MM.1S (cell line): Measurements from ENCODE around the gene NCEH1.

Source experiments
- DNase-seq: peaks from one replicate; pipeline ENCODE4 v3.0.0-alpha.2; 2015
- H2AFZ ChIP-seq: fragments of 300-600 bp; sonication (generic); 2 replicates; pipeline ENCODE4 v1.6.0; 2016; ENCODE audit warnings: antibody characterized with exemption, low read length
- H3F3A ChIP-seq: fragments of 300-600 bp; sonication (generic); 2 replicates; pipeline ENCODE4 v1.6.1; 2016; ENCODE audit warnings: mild to moderate bottlenecking, antibody characterized with exemption, low read length, moderate library complexity, mixed read lengths; ENCODE audit not compliant: insufficient read depth
- H3K27ac ChIP-seq: fragments of 300-600 bp; sonication (generic); 2 replicates; pipeline ENCODE4 v1.5.1; 2016; ENCODE audit warnings: mild to moderate bottlenecking, low read length
- H3K27me3 ChIP-seq: fragments of 300-600 bp; sonication (generic); replicated peaks from 2 replicates; pipeline ENCODE4 v1.6.0; 2016; ENCODE audit warnings: low read length; ENCODE audit not compliant: insufficient read depth
- H3K36me3 ChIP-seq: fragments of 300-600 bp; sonication (generic); replicated peaks from 2 replicates; pipeline ENCODE4 v1.6.1; 2016; ENCODE audit warnings: mild to moderate bottlenecking, low read length, mixed read lengths; ENCODE audit not compliant: insufficient read depth
- H3K4me1 ChIP-seq: fragments of 300-600 bp; sonication (generic); 2 replicates; pipeline ENCODE4 v1.6.1; 2016; ENCODE audit warnings: low read length, mixed read lengths
- H3K4me2 ChIP-seq: fragments of 300-600 bp; sonication (generic); 2 replicates; pipeline ENCODE4 v1.6.0; 2016; ENCODE audit warnings: low read depth, low read length
- H3K4me3 ChIP-seq: fragments of 300-600 bp; sonication (generic); 2 replicates; pipeline ENCODE4 v1.5.1; 2016; ENCODE audit warnings: low read length, mixed read lengths
- H3K79me2 ChIP-seq: fragments of 300-600 bp; sonication (generic); 2 replicates; pipeline ENCODE4 v1.6.1; 2016; ENCODE audit warnings: mixed run types, low read length, mixed read lengths
- H3K9ac ChIP-seq: fragments of 300-600 bp; sonication (generic); 2 replicates; pipeline ENCODE4 v1.6.1; 2016; ENCODE audit warnings: low read length, mixed read lengths
- H3K9me2 ChIP-seq: fragments of 300-600 bp; sonication (generic); replicated peaks from 2 replicates; pipeline ENCODE4 v1.6.1; 2016; ENCODE audit warnings: mild to moderate bottlenecking, low read length, mixed read lengths; ENCODE audit not compliant: insufficient read depth
- H3K9me3 ChIP-seq: fragments of 300-600 bp; sonication (generic); replicated peaks from 2 replicates; pipeline ENCODE4 v1.6.1; 2016; ENCODE audit warnings: mild to moderate bottlenecking, low read length, mixed read lengths; ENCODE audit not compliant: insufficient read depth
- H4K20me1 ChIP-seq: fragments of 300-600 bp; sonication (generic); 2 replicates; pipeline ENCODE4 v1.6.1; 2016; ENCODE audit warnings: mild to moderate bottlenecking, low read length, moderate library complexity, mixed read lengths; ENCODE audit not compliant: insufficient read depth
- CTCF ChIP-seq: fragments of 300-600 bp; sonication (generic); IDR thresholded peaks from 2 replicates; pipeline ENCODE4 v1.5.1; 2016; ENCODE audit warnings: antibody characterized with exemption, low read length, mixed read lengths
- EZH2 ChIP-seq: fragments of 300-600 bp; sonication (generic); optimal IDR thresholded peaks from 2 replicates; pipeline ENCODE3; 2017; ENCODE audit warnings: low read depth, mild to moderate bottlenecking, antibody characterized with exemption, low read length, mixed read lengths
- EZH2phosphoT487 ChIP-seq: fragments of 300-600 bp; sonication (generic); IDR thresholded peaks from 2 replicates; pipeline ENCODE4 v1.6.1; 2018; ENCODE audit warnings: antibody characterized with exemption, low read length

The NCEH1 gene

GRCh38 chr3:172717493-172718088, 6.7 kb upstream of the NCEH1 start:
- DNase-seq = peak; percentile 35
- Histone ChIP-seq H3K4me1 (no peaks in the 10 kb centered on the region), H3F3A (no peaks in the 10 kb centered on the region), H3K9me2 (no peaks in the 10 kb centered on the region), H3K9me3 (no peaks in the 10 kb centered on the region), H3K4me3 (no peak overlapping the region), H4K20me1 (no peaks in the 10 kb centered on the region), H3K4me2 (no peak overlapping the region), H3K27me3 (no peaks in the 10 kb centered on the region), H3K27ac (no peak overlapping the region), H3K36me3 (no peaks in the 10 kb centered on the region), H3K79me2 (no peaks in the 10 kb centered on the region), H2AFZ (no peak overlapping the region), H3K9ac (no peak overlapping the region)
- TF ChIP-seq EZH2 (no peak), CTCF (peak; percentile 44)

- no peaks in the 10 kb centered on the region for H3K79me2 ChIP-seq
- no peaks in the 10 kb centered on the region for H3K27me3 ChIP-seq
- no peak overlapping the region for H2AFZ ChIP-seq
- no peaks in the 10 kb centered on the region for H4K20me1 ChIP-seq
- no peaks in the 10 kb centered on the region for H3K9me2 ChIP-seq
- DNase-seq = no peak
- H3K9me3 ChIP-seq = no peaks in the 10 kb centered on the region
- TF ChIP-seq EZH2 = no peak
- TF ChIP-seq CTCF = no peak
- TF ChIP-seq EZH2phosphoT487 = no peak
- H3K36me3 ChIP-seq = no peaks in the 10 kb centered on the region
- no peak overlapping the region for H3K9ac ChIP-seq
- 0 out of 2 replicates have a peak, but pooled peaks cover under 1% of the 10 kb centered on the region for H3K4me1 ChIP-seq
- H3K4me3 ChIP-seq = no peak overlapping the region
- H3F3A ChIP-seq = 0 out of 2 replicates have a peak, but pooled peaks cover 2% of the 10 kb centered on the region
- H3K27ac ChIP-seq = no peak overlapping the region
- no peak overlapping the region for H3K4me2 ChIP-seq
Measured at GRCh38 chr3:172716476-172716875, 5.6 kb upstream of the NCEH1 start.

GRCh38 chr3:172713316-172713715, 2.4 kb upstream of the NCEH1 start:
- Histone ChIP-seq H3F3A (peaks cover 8% of the 10 kb centered on the region), H3K27me3 (no peaks in the 10 kb centered on the region), H3K9me2 (no peaks in the 10 kb centered on the region), H3K9ac (no peak overlapping the region), H3K79me2 (no peaks in the 10 kb centered on the region), H2AFZ (no peak overlapping the region), H3K9me3 (no peaks in the 10 kb centered on the region), H3K36me3 (no peaks in the 10 kb centered on the region), H4K20me1 (no peaks in the 10 kb centered on the region), H3K4me1 (peaks cover 7% of the 10 kb centered on the region), H3K4me2 (no peak overlapping the region), H3K4me3 (no peak overlapping the region), H3K27ac (no peak overlapping the region)
- no peak for DNase-seq
- TF ChIP-seq CTCF = no peak
- no peak for TF ChIP-seq EZH2phosphoT487
- TF ChIP-seq EZH2 = no peak
